A172 (cell line): Measurements from ENCODE around the gene CCL4L2. TPM values are rescaled to one million over a fixed set of nuclear protein-coding genes. Genes with fewer than 3 reads are reported as not detected.
"Not testable (repeated sequence)": the region's sequence is repeated elsewhere in the genome, so short reads cannot be mapped to it uniquely, and the experiment has no call there.

Experiments used
- DNase-seq: peaks from one replicate; pipeline ENCODE4 v3.0.0-alpha.2; 2015; ENCODE audit warnings: low spot score
- total RNA-seq: library from RNA; depleted of rRNA; stranded (reverse); fragments of >200 nt; shearing (Covaris generic); gene quantifications from 2 replicates; pipeline ENCODE4 v1.2.3, GENCODE V29; 2014

The CCL4L2 gene
- total RNA-seq, 1 experiment from 2014 or later = not detected

- no peak for DNase-seq
Observed at GRCh38 chr17:36195434-36196130, 15.3 kb upstream of the CCL4L2 start.

GRCh38 chr17:36196131-36196486, 14.8 kb upstream of the CCL4L2 start:
- DNase-seq = no peak

GRCh38 chr17:36197387-36197703, 13.5 kb upstream of the CCL4L2 start:
- DNase-seq = no peak

DNA sequence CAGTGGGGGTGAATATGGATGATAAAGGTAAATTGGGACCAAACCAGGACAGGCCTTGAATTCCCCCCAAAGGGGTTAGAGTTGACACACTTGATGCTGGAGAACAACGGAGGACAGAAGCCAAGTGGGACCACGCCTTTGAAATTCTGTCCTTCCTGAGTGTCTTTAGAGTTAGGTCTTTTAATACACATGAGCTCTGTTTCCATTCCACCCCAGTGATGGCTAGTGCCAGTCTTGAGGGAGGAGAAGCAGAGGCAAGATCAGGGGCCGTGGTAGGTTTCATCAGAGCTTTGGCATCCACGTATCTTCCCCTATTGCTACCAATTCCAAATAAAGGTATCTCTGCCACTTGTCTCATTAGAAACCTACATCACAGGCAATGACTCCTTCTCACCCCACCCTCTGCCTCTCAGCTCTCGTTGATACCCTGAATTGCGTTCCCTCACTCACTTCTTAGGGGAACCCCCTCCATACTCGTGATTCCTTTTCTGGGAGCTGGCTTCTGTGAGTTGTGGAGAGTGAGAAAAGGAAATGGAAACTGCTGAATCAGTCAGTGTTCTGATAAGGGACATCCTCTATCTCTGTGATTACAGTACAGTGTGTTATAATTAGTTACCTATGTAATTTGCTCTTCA, 11.9 kb upstream of the CCL4L2 start:
- peak; percentile 18 for DNase-seq

DNA sequence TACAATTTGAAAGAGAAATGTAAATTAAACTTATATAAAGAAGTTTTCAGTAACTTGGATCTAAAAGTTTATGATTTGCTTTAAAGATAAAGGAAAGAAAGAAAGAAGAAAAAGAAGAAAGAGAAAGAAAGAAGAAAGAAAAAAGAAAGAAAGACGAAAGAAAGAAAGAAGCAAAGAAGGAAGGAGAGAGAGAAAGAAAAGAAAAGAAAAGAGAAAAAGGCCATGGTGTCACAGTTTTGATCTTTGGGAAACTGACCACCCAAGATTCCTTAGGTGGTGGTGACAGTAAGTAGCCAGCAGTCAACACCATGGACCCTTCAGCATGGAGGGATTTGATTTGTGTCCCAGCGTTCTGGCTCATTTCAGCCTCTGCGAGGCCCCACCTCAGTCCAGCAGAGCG, 9.8 kb upstream of the CCL4L2 start:
- not testable (repeated sequence) for DNase-seq

DNA sequence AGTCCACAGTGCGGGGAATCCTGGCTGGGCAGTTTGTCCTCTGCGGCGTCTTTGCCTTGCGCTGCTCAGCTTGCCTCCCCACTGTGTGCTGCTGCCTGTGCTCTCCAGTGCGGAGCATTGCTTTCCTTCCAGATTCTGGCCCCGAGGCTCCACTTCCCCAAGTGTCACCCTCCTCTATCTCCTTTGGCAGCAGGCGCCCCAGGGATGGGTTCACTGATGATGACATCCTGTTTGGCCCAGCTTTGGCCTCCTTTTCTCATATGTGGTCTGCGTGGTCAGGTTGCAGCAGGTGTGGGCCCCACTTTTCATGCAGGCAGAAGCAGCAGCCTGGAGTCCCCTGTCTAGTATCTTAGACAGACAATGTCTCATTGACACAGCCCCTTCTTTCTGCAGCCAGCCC, 9.4 kb upstream of the CCL4L2 start:
- DNase-seq = not testable (repeated sequence)

DNA sequence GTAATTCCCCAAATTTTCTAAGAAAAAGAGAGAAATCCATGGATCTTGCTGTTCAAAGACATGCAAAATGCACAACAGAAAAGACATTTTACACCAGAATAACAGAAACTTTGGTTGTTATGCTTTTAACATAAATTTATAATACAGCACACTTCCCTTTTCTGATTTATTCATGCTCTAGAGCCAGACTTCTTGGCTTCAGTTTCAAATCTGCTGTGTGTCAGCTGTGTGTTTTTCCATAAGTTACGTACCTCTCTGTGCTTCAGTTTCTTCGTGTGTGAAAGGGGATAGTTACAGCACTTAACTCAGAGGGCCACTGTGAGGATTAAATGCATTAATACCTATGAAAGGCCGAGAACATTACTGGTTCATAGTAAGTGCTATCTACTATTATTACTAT, 7.5 kb upstream of the CCL4L2 start:
- no peak for DNase-seq

- DNase-seq = no peak
Observed at GRCh38 chr17:36204724-36205500, 6.0 kb upstream of the CCL4L2 start.

- DNase-seq = no peak
Observed at GRCh38 chr17:36205637-36206485, 5.0 kb upstream of the CCL4L2 start.

- not testable (repeated sequence) for DNase-seq
Observed at GRCh38 chr17:36206486-36206821, 4.4 kb upstream of the CCL4L2 start.

DNA sequence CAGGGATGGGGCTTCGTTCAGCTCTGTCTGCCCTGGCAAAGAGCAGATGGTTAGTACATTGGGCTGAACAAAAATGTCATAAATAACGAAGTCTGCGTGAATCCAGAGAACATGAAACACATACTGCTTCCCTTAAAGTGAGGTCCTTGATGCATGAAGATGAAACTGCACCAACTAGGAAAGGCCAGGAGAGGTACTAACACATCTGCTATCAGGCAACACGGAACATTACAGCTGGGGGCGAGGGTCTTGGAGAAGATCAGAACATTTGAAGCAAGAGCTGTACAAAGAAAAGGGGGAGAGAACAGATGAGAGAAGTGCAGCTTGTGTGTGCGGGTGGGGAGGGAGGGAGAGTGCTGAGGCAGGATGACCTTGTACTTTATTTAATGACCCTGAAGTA, 3.5 kb upstream of the CCL4L2 start:
- DNase-seq = not testable (repeated sequence)

DNA sequence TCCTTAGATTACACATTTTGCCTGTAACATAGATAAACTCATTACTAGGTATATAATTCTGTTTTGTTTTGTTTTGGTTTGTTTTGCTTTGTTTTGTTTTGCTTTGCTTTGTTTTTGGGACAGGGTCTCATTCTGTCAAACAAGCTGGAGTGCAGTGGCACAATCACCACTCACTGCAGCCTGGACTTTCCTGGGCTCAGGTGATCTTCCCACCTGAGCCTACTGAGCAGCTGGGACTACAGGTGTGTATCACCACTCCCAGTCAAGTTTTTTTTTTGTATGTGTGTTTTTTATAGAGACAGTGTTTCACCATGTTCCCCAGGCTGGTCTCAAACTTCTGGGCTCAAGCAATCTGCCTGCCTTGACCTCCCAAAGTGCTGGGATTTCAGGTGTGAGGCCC, 1.3 kb upstream of the CCL4L2 start:
- no peak for DNase-seq

- not testable (repeated sequence) for DNase-seq
Observed at GRCh38 chr17:36211484-36212271, 815 bp downstream of the CCL4L2 start.

- no peak for DNase-seq
Observed at GRCh38 chr17:36212272-36212605, 1.4 kb downstream of the CCL4L2 start.

DNA sequence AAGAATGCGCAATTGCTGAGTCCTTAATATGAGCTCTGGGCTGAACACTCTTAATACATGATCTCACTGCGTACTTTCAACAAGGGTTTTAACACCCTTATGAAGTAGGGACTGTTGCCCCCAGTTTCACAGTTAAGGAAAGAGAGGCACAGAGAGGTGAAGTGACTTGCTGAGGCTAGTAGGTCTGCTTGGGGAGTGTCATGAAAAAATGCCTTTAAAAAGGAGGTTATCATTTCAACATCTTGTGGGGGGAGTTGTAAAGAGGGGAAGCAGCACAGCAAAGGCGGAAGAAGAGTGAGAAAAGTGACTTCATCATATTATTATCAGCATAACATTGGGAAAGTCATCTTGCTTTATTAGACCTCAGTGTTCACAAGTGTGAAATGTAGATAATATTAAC, 2.1 kb downstream of the CCL4L2 start:
- DNase-seq = no peak

DNA sequence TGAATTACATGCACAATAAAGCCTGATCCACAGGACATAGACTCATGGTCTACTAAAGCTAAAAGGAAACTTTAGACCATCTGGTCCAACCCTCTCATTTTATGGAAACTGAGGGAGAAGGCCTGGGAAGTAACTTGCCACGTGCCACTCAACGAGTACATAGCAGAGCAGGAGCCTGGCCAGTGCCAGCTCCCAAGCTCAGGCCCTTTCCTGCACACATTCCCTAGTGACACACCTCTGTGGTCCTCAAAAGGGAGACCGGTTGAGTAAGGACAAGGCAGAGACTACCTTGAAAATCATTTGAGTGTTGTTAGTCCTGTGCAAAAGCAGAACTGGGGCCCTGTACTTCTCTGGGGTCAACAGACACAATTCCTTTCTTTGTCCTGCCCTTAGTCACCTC, 2.8 kb downstream of the CCL4L2 start:
- DNase-seq = no peak

GRCh38 chr17:36214918-36215317, 4.1 kb downstream of the CCL4L2 start:
- DNase-seq = no peak

DNA sequence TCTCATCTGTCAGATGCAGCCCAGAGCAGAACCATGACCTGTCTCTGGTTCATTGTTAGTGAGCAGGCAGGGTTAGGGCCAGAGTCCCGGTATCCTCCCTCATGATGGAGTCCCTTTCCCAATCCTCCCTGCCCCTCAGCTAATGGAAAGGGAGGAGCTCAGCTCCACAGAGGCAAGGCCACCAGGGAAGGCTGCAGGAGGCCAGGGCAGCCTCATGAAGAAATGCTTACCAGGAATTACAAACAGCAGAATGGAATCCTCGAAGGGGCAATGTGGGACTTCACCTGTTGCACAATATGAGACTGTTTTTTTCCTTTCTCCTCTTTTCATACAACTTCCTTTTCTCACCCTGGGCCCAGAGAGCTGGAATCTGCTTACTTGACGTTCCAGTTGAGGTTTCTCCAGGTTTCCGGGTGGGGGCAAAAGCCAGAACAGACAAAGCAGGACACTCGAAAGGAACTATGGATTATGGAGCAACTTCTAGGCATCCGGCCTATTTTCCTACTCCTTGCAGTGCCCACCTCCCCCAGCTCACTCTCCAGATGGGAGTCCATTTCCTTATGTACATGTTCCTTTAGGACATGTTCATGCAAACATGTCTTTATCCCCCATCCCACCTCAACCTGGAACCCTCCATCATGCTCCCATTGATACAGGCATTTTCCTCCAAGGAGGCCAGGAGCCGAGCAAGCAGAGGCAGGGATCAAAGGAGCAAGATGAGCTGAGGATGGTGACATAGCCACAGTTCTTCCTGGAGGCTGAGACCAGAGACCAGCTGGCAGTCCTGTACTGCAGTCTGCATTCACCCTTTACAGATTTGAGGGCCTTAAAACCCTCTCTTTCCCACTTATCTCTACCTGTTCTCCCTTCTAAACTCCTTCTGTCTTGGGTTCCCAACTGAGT, 4.8 kb downstream of the CCL4L2 start:
- not testable (repeated sequence) for DNase-seq

GRCh38 chr17:36219556-36219955, 8.7 kb downstream of the CCL4L2 start:
- DNase-seq = not testable (repeated sequence)
